Cardiac muscle cell (in vitro differentiated cells and primary cell): ENCODE data around the gene EMC9. TPM values are rescaled to one million over a fixed set of nuclear protein-coding genes. Genes with fewer than 3 reads are reported as not detected.

Experiments used
- DNase-seq, 2 donors: peaks; one replicate each; pipeline versions ENCODE4 v3.0.0 to v3.0.0-alpha.2; 2010 to 2017; ENCODE audit warnings: low read depth in 1 of 2, low spot score in 1 of 2
- H3K27ac ChIP-seq: fragments of 200-600 bp; sonication (generic); 2 replicates; pipeline ENCODE4 v1.5.1; 2016
- H3K27me3 ChIP-seq: fragments of 200-600 bp; sonication (generic); 2 replicates; pipeline ENCODE4 v1.6.0; 2016; ENCODE audit warnings: control low read depth
- H3K36me3 ChIP-seq: fragments of 200-600 bp; sonication (generic); 2 replicates; pipeline ENCODE4 v1.5.1; 2016; ENCODE audit warnings: control low read depth
- H3K4me1 ChIP-seq: fragments of 200-600 bp; sonication (generic); 2 replicates; pipeline ENCODE4 v1.8.1; 2017; ENCODE audit warnings: low read depth, mild to moderate bottlenecking, mixed run types
- H3K4me3 ChIP-seq: fragments of 200-600 bp; sonication (generic); 2 replicates; pipeline ENCODE4 v1.5.1; 2016; ENCODE audit warnings: mild to moderate bottlenecking
- H3K9me3 ChIP-seq: fragments of 200-600 bp; sonication (generic); 2 replicates; pipeline ENCODE4 v1.5.1; 2017; ENCODE audit warnings: low read depth, mild to moderate bottlenecking, control low read depth
- polyA plus RNA-seq: library from polyadenylated mRNA; unstranded; fragments of >200 nt; fragmentation: Nextera tagmentation; extraction: Ambion mirVana; gene quantifications from 2 replicates; pipeline ENCODE4 v1.2.1, GENCODE V29; 2016
- total RNA-seq: library from RNA; depleted of rRNA; stranded (reverse); fragments of >200 nt; gene quantifications from 2 replicates; pipeline ENCODE4 v1.2.3, GENCODE V29; 2016
- TF ChIP-seq, protein P1 (sequence below): IDR thresholded peaks from 2 replicates; pipeline ENCODE4 v1.5.1; 2012; ENCODE audit warnings: low read depth, mild to moderate bottlenecking, low read length

Gene EMC9
- total and polyA plus RNA-seq, 2 experiments from 2014 or later = 69.3 to 82.3 TPM

DNA sequence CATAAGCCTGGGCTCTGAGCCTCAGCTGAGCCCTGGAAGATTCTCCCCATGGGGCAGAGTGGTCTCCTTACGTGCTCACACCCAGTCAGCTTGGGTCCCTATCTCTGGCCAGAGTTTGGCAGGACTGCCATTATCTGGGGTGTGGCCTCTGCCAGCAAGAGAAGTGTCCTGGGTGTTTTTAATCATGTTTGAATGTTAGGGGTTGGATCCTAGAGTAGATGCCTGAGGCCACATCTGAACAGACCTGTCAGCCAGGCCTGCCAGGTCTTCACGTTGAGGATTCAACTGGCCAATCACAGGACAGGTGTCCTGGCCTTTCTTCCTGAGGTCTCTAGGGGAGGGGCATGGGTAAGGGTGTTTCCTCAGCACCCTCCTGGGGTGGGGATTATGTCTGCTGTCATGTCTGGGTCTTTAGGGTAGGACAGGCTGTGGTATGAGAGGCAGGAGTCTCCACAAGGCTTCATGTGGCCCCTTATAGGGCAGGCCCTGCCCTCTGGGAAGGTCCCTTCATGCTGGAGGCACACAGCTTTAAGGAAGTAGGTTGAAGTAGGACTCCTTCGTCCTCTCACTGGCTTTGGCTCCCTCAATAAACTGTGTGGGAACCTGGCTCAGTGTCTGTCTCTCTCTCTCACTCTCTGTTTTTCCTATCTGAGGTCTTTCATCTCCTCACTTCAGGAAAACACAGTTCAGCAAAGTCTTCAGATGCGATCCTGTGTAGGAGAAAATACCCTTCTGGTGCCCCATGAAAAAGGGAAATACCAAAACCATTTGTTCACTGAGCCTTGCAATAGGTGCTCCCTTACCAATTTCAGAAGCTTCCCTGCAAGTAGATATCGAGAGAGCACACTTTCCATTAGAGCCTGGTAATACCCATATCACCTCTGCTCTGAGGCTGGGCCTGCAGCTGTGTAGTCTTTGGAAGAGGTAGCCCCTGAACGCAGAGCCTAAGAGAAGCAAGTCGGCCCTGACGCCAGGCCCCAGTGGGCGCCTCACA lies 17.7 kb downstream of the EMC9 start:
- H3K27me3 ChIP-seq = no peaks in the 10 kb centered on the region
- peak overlapping the region; percentile 48 for H3K27ac ChIP-seq
- H3K9me3 ChIP-seq = no peaks in the 10 kb centered on the region
- no peaks in the 10 kb centered on the region for H3K4me1 ChIP-seq
- H3K36me3 ChIP-seq = peaks cover 38% of the 10 kb centered on the region
- H3K4me3 ChIP-seq = no peak overlapping the region
- TF ChIP-seq, protein P1, sequence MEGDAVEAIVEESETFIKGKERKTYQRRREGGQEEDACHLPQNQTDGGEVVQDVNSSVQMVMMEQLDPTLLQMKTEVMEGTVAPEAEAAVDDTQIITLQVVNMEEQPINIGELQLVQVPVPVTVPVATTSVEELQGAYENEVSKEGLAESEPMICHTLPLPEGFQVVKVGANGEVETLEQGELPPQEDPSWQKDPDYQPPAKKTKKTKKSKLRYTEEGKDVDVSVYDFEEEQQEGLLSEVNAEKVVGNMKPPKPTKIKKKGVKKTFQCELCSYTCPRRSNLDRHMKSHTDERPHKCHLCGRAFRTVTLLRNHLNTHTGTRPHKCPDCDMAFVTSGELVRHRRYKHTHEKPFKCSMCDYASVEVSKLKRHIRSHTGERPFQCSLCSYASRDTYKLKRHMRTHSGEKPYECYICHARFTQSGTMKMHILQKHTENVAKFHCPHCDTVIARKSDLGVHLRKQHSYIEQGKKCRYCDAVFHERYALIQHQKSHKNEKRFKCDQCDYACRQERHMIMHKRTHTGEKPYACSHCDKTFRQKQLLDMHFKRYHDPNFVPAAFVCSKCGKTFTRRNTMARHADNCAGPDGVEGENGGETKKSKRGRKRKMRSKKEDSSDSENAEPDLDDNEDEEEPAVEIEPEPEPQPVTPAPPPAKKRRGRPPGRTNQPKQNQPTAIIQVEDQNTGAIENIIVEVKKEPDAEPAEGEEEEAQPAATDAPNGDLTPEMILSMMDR = no peak
- DNase-seq = no peak

DNA sequence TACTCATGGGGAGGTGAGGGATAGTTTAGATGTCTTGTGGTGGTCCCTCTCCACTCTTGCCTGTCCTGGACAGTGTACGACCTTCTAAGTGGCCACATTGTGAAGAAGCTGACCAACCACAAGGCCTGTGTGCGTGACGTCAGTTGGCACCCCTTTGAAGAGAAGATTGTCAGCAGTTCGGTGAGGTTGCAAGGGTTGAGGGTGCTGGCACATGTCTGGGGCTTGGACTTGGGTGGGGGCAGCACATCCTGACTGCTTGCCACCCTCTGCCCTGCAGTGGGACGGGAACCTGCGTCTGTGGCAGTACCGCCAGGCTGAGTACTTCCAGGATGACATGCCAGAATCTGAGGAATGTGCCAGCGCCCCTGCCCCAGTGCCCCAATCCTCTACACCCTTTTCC lies 18.5 kb downstream of the EMC9 start:
- Histone ChIP-seq H3K36me3 (peaks cover 46% of the 10 kb centered on the region), H3K4me1 (no peaks in the 10 kb centered on the region), H3K27me3 (no peaks in the 10 kb centered on the region), H3K4me3 (no peak overlapping the region), H3K27ac (peak overlapping the region; percentile 48), H3K9me3 (no peaks in the 10 kb centered on the region)
- no peak for DNase-seq
- TF ChIP-seq, protein P1 = no peak

DNA sequence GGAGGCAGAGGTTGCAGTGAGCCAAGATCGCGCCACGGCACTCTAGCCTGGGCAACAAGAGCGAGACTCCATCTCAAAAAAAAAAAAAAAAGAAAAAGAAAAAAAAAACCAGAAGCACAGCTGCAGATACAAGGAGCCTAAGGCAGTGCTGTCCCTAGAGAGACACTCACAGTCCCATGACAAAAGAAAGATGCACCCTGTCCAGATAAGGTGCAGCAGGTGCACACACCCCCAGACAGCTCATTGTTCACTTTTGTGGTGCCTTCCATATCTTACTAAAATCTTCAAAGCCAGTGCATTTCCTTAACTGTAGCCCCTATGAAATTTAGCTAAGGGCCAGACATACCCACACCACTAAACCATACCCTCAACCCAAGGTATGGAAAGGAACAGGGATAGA lies 19.0 kb downstream of the EMC9 start:
- Histone ChIP-seq H3K27ac (peak overlapping the region; percentile 48), H3K4me3 (no peak overlapping the region), H3K4me1 (no peaks in the 10 kb centered on the region), H3K27me3 (no peaks in the 10 kb centered on the region), H3K36me3 (peaks cover 51% of the 10 kb centered on the region), H3K9me3 (no peaks in the 10 kb centered on the region)
- no peak for DNase-seq
- TF ChIP-seq, protein P1 = no peak

DNA sequence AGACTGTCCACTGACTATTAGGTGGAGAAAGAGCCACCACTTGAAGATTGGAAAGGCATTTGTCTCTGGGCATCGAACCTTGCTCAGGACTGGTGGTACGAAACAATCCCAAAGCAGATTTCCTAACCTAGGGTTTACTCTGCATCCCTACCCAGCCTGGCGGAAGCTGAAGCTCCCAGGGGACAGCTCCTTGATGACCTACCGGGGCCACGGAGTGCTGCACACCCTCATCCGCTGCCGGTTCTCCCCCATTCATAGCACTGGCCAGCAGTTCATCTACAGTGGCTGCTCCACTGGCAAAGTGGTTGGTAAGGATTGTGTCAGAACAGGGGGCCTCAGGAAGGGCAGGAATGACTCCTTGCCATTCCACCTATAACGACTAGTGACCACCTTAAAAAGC lies 20.2 kb downstream of the EMC9 start:
- Histone ChIP-seq H3K4me1 (peaks cover 6% of the 10 kb centered on the region), H3K9me3 (no peaks in the 10 kb centered on the region), H3K4me3 (no peak overlapping the region), H3K27ac (no peak overlapping the region), H3K27me3 (no peaks in the 10 kb centered on the region), H3K36me3 (peaks cover 53% of the 10 kb centered on the region)
- DNase-seq = no peak
- TF ChIP-seq, protein P1 = no peak

DNA sequence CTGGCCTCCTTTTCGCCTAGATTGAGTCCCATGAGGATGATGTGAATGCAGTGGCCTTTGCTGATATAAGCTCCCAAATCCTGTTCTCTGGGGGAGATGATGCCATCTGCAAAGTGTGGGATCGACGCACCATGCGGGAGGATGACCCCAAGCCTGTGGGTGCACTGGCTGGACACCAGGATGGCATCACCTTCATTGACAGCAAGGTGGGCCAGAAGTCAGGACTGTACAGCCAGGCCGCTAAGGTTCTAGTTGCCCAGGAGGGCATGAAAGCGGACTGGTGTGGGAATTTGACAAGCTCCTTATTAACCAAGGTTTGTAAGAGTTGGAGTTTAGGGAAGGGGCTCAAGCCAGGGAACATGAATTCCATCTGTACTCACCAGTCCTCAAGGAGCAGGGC lies 21.7 kb downstream of the EMC9 start:
- TF ChIP-seq, protein P1 = no peak
- peaks cover 53% of the 10 kb centered on the region for H3K36me3 ChIP-seq
- H3K4me1 ChIP-seq = peaks cover 11% of the 10 kb centered on the region
- H3K27ac ChIP-seq = no peak overlapping the region
- no peaks in the 10 kb centered on the region for H3K9me3 ChIP-seq
- DNase-seq = no peak
- no peaks in the 10 kb centered on the region for H3K27me3 ChIP-seq
- no peak overlapping the region for H3K4me3 ChIP-seq
